ENCODE data around the gene AASDH.
A peak's percentile ranks its signal among the peaks of the same experiment; 100 is the strongest.

Gene AASDH

GRCh38 chr4:56387023-56388001, at the start of gene AASDH:
TSS of gene AASDH (minus strand) at chr4:56387491. CDS start at chr4:56384299, 3,192 bp downstream.
- TF ChIP-seq CTBP1 (IDR thresholded peaks at IDR 0.05; ENCODE audit: borderline replicate concordance) (0 out of 2 replicates have a peak, but pooled peaks have one; percentile 35), FOXA1 (IDR thresholded peaks at IDR 0.05) (no peak), SUZ12 (IDR thresholded peaks at IDR 0.05) (no peak), ARNT (IDR thresholded peaks at IDR 0.05) (no peak; the same call in 1 of the 2 replicates), ZNF384 (IDR thresholded peaks at IDR 0.05) (no peak), FOXM1 (IDR thresholded peaks at IDR 0.05; ENCODE audit: borderline replicate concordance) (no peak), L3MBTL2 (conservative IDR thresholded peaks at IDR 0.05) (peak; percentile 71), LEF1 (IDR thresholded peaks at IDR 0.05; ENCODE audit: borderline replicate concordance) (no peak), BHLHE40 (IDR thresholded peaks at IDR 0.05; ENCODE audit: borderline replicate concordance) (no peak), NFRKB (IDR thresholded peaks at IDR 0.05) (peak; percentile 5; the same call in 1 of the 2 replicates), TARDBP (IDR thresholded peaks at IDR 0.05) (no peak), HDGF (IDR thresholded peaks at IDR 0.05; ENCODE audit: borderline replicate concordance) (no peak), FOXK2 (IDR thresholded peaks at IDR 0.05) (peak; percentile 63; the same call in 1 of the 2 replicates), ELF4 (IDR thresholded peaks at IDR 0.05) (peak; percentile 76)
- TF ChIP-seq, protein P1, sequence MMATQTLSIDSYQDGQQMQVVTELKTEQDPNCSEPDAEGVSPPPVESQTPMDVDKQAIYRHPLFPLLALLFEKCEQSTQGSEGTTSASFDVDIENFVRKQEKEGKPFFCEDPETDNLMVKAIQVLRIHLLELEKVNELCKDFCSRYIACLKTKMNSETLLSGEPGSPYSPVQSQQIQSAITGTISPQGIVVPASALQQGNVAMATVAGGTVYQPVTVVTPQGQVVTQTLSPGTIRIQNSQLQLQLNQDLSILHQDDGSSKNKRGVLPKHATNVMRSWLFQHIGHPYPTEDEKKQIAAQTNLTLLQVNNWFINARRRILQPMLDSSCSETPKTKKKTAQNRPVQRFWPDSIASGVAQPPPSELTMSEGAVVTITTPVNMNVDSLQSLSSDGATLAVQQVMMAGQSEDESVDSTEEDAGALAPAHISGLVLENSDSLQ (IDR thresholded peaks at IDR 0.05) = peak; percentile 91
- ChIA-PET POLR2A (interaction anchor here (0.6 to 5.2 kb wide), 39 partner anchors 8 to 591 kb away, joined by 3 to 113 read pairs (median 4); partner anchors contain the start of genes CEP135, NOA1, PAICS and PPAT), CTCF (interaction anchor here (1.5 kb wide), 1 partner anchor 141 kb away, joined by 4 read pairs; no protein-coding TSS in a partner anchor)
- DNase-seq (ENCODE audit: extremely low spot score) = peak; percentile 90

DNA sequence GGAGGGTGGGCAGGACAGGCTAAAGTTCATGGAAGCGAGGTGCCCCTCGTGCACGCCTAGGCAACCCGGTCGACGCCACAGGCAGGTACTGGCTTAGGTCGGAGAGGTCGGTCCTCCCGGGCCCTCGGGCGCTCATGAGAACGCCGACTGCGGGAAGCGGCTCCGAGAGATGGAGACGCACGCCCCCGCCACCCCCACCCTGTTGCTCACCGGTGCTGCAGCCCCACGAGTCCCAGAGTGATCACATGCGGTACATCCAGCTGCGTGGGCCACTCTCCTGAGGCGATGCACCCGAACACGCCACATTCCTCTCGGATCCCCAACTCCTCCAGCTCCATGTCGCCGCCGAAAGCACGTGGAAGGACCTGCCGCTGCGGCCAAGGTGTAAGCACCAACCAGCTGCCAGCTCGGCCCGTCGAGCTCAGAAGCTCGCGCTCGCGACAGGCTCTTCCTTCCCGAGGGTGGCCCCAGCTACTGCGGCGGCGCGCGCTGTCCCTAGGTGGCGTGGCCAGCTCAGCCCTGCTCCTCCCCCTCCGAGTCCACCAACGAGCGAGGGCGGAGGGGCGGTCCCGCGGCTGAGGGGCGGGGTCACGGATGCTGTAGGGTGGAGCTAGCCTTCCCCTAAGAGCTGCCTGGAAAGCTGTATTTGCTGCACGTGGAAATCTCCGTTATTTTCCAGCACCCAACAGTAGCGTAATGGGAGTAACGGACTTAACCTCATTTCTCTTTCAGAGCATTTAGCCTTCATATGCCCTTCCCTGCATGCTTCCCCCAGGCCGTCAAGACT, 48.0 kb upstream of the AASDH start, which contains the start of gene PPAT:
TSS of gene PPAT (minus strand) at position 476 of the 787 bp plus-strand sequence. CDS start at position 338, 138 bp downstream.
- peak; percentile 90 for DNase-seq (ENCODE audit: extremely low spot score)
- ChIA-PET POLR2A (interaction anchor here (0.6 to 7.4 kb wide), 19 partner anchors 9 to 597 kb away, joined by 3 to 113 read pairs (median 6); partner anchors contain the start of genes AASDH and NOA1), CTCF (interaction anchor here (1.0 to 1.5 kb wide), 2 partner anchors 11 to 14 kb away, joined by 3 to 14 read pairs; no protein-coding TSS in a partner anchor)
- TF ChIP-seq CTBP1 (IDR thresholded peaks at IDR 0.05; ENCODE audit: borderline replicate concordance) = no peak
- TF ChIP-seq ELF4 (IDR thresholded peaks at IDR 0.05) = no peak; the same call in 1 of the 2 replicates
- no peak for TF ChIP-seq TARDBP (IDR thresholded peaks at IDR 0.05)
- no peak for TF ChIP-seq LEF1 (IDR thresholded peaks at IDR 0.05; ENCODE audit: borderline replicate concordance)
- no peak for TF ChIP-seq ARNT (IDR thresholded peaks at IDR 0.05)
- TF ChIP-seq FOXK2 (IDR thresholded peaks at IDR 0.05) = no peak
- 0 out of 2 replicates have a peak, but pooled peaks have one; percentile 30 for TF ChIP-seq SP1 (IDR thresholded peaks at IDR 0.05)
- peak; percentile 61 for TF ChIP-seq FOXM1 (IDR thresholded peaks at IDR 0.05; ENCODE audit: borderline replicate concordance)
- TF ChIP-seq BHLHE40 (IDR thresholded peaks at IDR 0.05; ENCODE audit: borderline replicate concordance) = peak; percentile 64; the same call in 1 of the 2 replicates
- TF ChIP-seq NFRKB (IDR thresholded peaks at IDR 0.05) = no peak
- TF ChIP-seq L3MBTL2 (conservative IDR thresholded peaks at IDR 0.05) = peak; percentile 96
- no peak; the same call in 1 of the 2 replicates for TF ChIP-seq HDGF (IDR thresholded peaks at IDR 0.05; ENCODE audit: borderline replicate concordance)

DNA sequence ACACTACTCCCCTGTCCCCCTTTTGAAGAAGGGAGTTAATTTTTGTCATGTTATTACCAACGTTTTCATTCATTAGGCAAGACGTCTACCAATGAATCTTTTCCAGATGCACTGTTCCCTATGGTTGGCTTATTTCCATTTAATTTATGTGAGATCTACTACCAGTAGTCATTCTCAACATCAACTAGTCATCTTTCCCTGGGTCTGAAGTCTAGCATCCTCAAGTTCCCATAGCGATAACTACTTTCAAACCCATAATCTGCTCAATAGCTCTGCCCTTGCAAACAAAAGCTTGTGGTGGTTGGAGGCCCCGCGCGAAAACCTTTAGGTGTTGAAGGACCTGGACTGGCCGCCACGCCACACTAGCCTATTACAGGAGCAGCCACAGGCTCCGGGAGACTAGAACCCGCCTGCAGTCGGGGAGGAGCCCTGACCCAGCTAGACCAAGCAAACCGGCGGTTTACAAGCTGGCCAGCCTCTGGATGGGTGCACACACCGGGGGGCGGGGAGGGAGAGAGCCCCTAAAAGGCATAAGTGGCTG, 47.4 kb upstream of the AASDH start:
- ChIA-PET POLR2A (interaction anchor here (1.7 to 7.4 kb wide), 9 partner anchors 9 to 543 kb away, joined by 4 to 113 read pairs (median 9); partner anchors contain the start of genes AASDH and NOA1), CTCF (interaction anchor here (0.6 to 1.5 kb wide), 2 partner anchors 10 to 11 kb away, joined by 4 to 14 read pairs; no protein-coding TSS in a partner anchor)
- DNase-seq (ENCODE audit: extremely low spot score) = peak; percentile 30
- no peak for TF ChIP-seq FOXA1 (IDR thresholded peaks at IDR 0.05)
- TF ChIP-seq SP1 (IDR thresholded peaks at IDR 0.05) = no peak
- no peak for TF ChIP-seq L3MBTL2 (conservative IDR thresholded peaks at IDR 0.05)
- no peak for TF ChIP-seq SUZ12 (IDR thresholded peaks at IDR 0.05)
- no peak for TF ChIP-seq FOXK2 (IDR thresholded peaks at IDR 0.05)
- TF ChIP-seq HDGF (IDR thresholded peaks at IDR 0.05; ENCODE audit: borderline replicate concordance) = no peak
- TF ChIP-seq ZNF384 (IDR thresholded peaks at IDR 0.05) = no peak
- no peak for TF ChIP-seq NFRKB (IDR thresholded peaks at IDR 0.05)
- TF ChIP-seq ELF4 (IDR thresholded peaks at IDR 0.05) = no peak
- TF ChIP-seq, protein P1 (IDR thresholded peaks at IDR 0.05) = no peak
- no peak for TF ChIP-seq TARDBP (IDR thresholded peaks at IDR 0.05)
- no peak for TF ChIP-seq CTBP1 (IDR thresholded peaks at IDR 0.05; ENCODE audit: borderline replicate concordance)

GRCh38 chr4:56433280-56433679, 46.0 kb upstream of the AASDH start:
- no peak for DNase-seq (ENCODE audit: extremely low spot score)
- TF ChIP-seq ZNF384 (IDR thresholded peaks at IDR 0.05) = 0 out of 2 replicates have a peak, but pooled peaks have one; percentile 61
- no peak for TF ChIP-seq FOXM1 (IDR thresholded peaks at IDR 0.05; ENCODE audit: borderline replicate concordance)
- TF ChIP-seq SUZ12 (IDR thresholded peaks at IDR 0.05) = no peak
- ChIA-PET CTCF (interaction anchor here (0.6 to 0.7 kb wide), 3 partner anchors 11 to 543 kb away, joined by 3 to 4 read pairs (median 4); no protein-coding TSS in a partner anchor), POLR2A (interaction anchor here (7.4 kb wide), 1 partner anchor 45 kb away, joined by 113 read pairs; the partner anchor contains the start of gene AASDH)

- DNase-seq (ENCODE audit: extremely low spot score) = no peak
- CTCF ChIA-PET = interaction anchor here (0.6 kb wide), 1 partner anchor 406 kb away, joined by 3 read pairs; no protein-coding TSS in a partner anchor
- POLR2A ChIA-PET = no interaction called here
- TF ChIP-seq SUZ12 (IDR thresholded peaks at IDR 0.05) (no peak), L3MBTL2 (conservative IDR thresholded peaks at IDR 0.05) (no peak), LEF1 (IDR thresholded peaks at IDR 0.05; ENCODE audit: borderline replicate concordance) (no peak), TARDBP (IDR thresholded peaks at IDR 0.05) (no peak), FOXA1 (IDR thresholded peaks at IDR 0.05) (no peak), ZNF384 (IDR thresholded peaks at IDR 0.05) (no peak), HDGF (IDR thresholded peaks at IDR 0.05; ENCODE audit: borderline replicate concordance) (no peak), ELF4 (IDR thresholded peaks at IDR 0.05) (no peak)
These were observed 42.9 kb upstream of the AASDH start for GRCh38 chr4:56430203-56430602.
